HFF-Myc (cell line): ENCODE results near the gene LRRC19.

Experiments used
- DNase-seq: peaks from one replicate; pipeline ENCODE4 v3.0.0-alpha.2; 2011; ENCODE audit warnings: low read depth; ENCODE audit errors: extremely low read depth
- H3K4me3 ChIP-seq: replicated peaks from 2 replicates; pipeline ENCODE4 v1.5.1; 2011; ENCODE audit warnings: low read depth, mild to moderate bottlenecking, control low read depth, low read length
- CTCF ChIP-seq: IDR thresholded peaks from 2 replicates; pipeline ENCODE4 v1.5.1; 2012; ENCODE audit warnings: mild to moderate bottlenecking, low read depth, low read length, control low read depth; ENCODE audit errors: missing control alignments

The LRRC19 gene

GRCh38 chr9:26971721-26972120 is 33.8 kb downstream of the LRRC19 start:
- no peak overlapping the region for H3K4me3 ChIP-seq
- no peak for DNase-seq
- no peak for TF ChIP-seq CTCF

GRCh38 chr9:26956860-26957233 is 48.6 kb downstream of the LRRC19 start:
- no peak for DNase-seq
- H3K4me3 ChIP-seq = peak overlapping the region; percentile 56
- TF ChIP-seq CTCF = no peak

- peak; percentile 96 for DNase-seq
- no peak for TF ChIP-seq CTCF
- peak within 1 kb of the TSS; percentile 56 for H3K4me3 ChIP-seq
Observed at GRCh38 chr9:26955921-26956859, 49.3 kb downstream of the LRRC19 start, which contains the start of gene IFT74. TSS of gene IFT74 (plus strand) at chr9:26956412. CDS start at chr9:26961968, 5,556 bp downstream.

GRCh38 chr9:26955222-26955903 is 50.1 kb downstream of the LRRC19 start:
- H3K4me3 ChIP-seq = peak overlapping the region; percentile 56
- no peak for TF ChIP-seq CTCF
- DNase-seq = no peak

GRCh38 chr9:26954050-26954508 is 51.4 kb downstream of the LRRC19 start:
- H3K4me3 ChIP-seq = no peak overlapping the region
- no peak for DNase-seq

GRCh38 chr9:26951794-26952193 is 53.7 kb downstream of the LRRC19 start:
- no peak overlapping the region for H3K4me3 ChIP-seq
- no peak for TF ChIP-seq CTCF

More at GRCh38 chr9:26954050-26954508, 51.4 kb downstream of the LRRC19 start:
- TF ChIP-seq CTCF = no peak

More at GRCh38 chr9:26951794-26952193, 53.7 kb downstream of the LRRC19 start:
- no peak for DNase-seq
